PFSK-1 (cell line): ENCODE data around the gene ADM2.

Experiments
- FOXP2 ChIP-seq: optimal IDR thresholded peaks from 2 replicates; pipeline ENCODE3; 2011; ENCODE audit warnings: borderline replicate concordance, control low read depth, inconsistent platforms; ENCODE audit not compliant: insufficient read depth; ENCODE audit errors: extremely low read length, extremely low read depth
- POLR2AphosphoS5 ChIP-seq: IDR thresholded peaks from 2 replicates; pipeline ENCODE4 v1.6.1; 2012; ENCODE audit warnings: low read depth, mild to moderate bottlenecking, control low read depth, low read length, moderate library complexity
- SIN3A ChIP-seq: IDR thresholded peaks from 2 replicates; pipeline ENCODE4 v1.6.1; 2012; ENCODE audit warnings: mild to moderate bottlenecking, low read length, moderate library complexity, borderline replicate concordance; ENCODE audit not compliant: insufficient read depth
- TAF1 ChIP-seq: IDR thresholded peaks from 2 replicates; pipeline ENCODE4 v1.6.1; 2012; ENCODE audit warnings: low read length, control low read depth, borderline replicate concordance; ENCODE audit not compliant: insufficient read depth
- TF ChIP-seq, protein P1 (sequence below), 2 experiments: IDR thresholded peaks; 2 replicates each; pipeline versions ENCODE4 v1.6.1 to v1.8.0; 2011 to 2012; ENCODE audit warnings: low read depth in 2 of 2, low read length in 2 of 2, control low read depth in 1 of 2, inconsistent platforms in 1 of 2, mild to moderate bottlenecking in 1 of 2, moderate library complexity in 1 of 2; ENCODE audit not compliant: insufficient read depth in 1 of 2

DNA sequence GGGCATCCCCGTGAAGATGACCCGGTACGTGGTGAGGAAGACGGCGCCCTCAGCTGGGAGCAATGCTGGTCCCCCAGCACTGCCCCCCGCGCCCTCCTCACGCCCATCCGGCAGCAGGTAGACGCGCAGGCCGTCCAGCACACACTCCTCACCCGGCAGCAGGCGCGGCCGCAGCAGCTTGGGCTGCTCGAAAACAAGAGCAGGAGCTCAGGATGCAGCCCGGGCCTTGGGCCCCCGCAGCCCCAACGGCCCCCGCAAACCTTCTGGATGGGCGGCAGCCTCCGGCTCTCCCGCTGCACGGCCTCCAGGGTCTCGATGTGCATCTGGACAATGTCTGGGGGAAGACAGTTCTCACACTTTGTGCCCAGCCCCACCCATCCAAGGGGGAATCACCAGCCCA, 19.8 kb upstream of the ADM2 start:
- TF ChIP-seq POLR2AphosphoS5 = no peak
- TF ChIP-seq TAF1 = no peak
- no peak for TF ChIP-seq SIN3A
- TF ChIP-seq, protein P1, sequence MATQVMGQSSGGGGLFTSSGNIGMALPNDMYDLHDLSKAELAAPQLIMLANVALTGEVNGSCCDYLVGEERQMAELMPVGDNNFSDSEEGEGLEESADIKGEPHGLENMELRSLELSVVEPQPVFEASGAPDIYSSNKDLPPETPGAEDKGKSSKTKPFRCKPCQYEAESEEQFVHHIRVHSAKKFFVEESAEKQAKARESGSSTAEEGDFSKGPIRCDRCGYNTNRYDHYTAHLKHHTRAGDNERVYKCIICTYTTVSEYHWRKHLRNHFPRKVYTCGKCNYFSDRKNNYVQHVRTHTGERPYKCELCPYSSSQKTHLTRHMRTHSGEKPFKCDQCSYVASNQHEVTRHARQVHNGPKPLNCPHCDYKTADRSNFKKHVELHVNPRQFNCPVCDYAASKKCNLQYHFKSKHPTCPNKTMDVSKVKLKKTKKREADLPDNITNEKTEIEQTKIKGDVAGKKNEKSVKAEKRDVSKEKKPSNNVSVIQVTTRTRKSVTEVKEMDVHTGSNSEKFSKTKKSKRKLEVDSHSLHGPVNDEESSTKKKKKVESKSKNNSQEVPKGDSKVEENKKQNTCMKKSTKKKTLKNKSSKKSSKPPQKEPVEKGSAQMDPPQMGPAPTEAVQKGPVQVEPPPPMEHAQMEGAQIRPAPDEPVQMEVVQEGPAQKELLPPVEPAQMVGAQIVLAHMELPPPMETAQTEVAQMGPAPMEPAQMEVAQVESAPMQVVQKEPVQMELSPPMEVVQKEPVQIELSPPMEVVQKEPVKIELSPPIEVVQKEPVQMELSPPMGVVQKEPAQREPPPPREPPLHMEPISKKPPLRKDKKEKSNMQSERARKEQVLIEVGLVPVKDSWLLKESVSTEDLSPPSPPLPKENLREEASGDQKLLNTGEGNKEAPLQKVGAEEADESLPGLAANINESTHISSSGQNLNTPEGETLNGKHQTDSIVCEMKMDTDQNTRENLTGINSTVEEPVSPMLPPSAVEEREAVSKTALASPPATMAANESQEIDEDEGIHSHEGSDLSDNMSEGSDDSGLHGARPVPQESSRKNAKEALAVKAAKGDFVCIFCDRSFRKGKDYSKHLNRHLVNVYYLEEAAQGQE (IDR thresholded peaks at IDR 0.05; ENCODE audit: insufficient read depth in 1 of 2, low read depth in 2 of 2, low read length in 2 of 2) = no peak
- TF ChIP-seq FOXP2 = no peak
